NCI-H345 treated with DMSO at 0.1 percent for 48 hours (cell line): ENCODE measurements around the gene SLC2A14.
"Not testable (repeated sequence)": the region's sequence is repeated elsewhere in the genome, so short reads cannot be mapped to it uniquely, and the experiment has no call there.

Source experiments
- DNase-seq: peaks from one replicate; lab custom pipeline; 2025; ENCODE audit not compliant: unreplicated experiment; lab: John Stamatoyannopoulos, UW

SLC2A14 gene

DNA sequence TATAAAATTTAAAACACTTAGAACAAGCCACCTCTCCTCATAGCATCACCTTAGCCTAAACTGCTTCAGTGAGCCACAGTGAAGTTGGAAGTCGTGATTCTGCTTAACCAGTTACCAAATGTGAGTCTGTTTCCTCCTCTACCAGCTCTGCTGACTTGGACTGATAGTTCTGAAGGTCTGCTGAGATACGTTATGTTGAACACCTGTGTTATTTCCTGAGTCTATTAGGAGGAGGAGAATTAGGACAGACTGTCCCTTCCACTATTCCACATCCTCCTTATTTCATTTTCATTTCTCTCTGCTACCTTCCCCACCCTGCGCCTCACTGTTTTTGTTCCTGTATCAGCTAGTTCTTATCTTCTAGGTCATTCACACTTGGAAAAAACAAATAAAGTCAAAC, 2.4 kb downstream of the SLC2A14 start:
- no peak for DNase-seq

DNA sequence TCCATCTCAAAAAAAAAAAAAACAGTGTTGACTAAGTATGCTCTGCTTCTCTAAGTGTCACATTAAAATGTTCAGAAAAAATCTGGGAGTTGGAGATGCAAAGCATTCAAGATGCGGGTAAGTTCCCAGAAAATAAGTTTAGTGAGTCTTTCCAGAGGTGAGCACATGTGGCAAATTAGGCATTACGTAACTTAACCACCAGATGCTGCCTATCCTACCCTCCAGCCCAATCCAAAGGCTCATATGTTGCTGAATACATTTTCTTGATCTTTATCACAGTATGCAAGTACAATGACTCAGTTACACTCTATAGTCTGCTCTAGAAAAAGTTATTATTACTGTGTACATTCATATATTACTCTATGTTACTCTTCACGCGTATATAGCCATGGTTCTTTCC, 3.6 kb downstream of the SLC2A14 start:
- no peak for DNase-seq

DNA sequence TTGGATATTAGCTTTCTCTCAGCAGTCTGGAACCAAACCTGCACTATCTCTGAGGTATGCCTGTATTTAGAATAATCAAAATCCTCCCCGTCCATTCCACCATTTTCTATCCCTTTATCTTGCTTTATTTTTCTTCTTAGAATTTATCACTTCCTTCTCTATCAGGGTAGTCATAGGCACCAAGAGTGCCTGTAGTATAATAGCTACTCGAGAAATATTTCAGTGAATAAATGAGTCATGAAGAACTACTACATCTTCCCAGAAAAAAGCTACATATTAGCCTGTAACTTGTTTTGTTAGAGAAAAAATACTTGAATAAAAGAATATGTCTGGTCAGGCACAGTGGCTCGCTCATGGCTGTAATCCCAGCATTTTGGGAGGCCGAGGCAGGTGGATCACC, 4.3 kb downstream of the SLC2A14 start:
- DNase-seq, result no peak

DNA sequence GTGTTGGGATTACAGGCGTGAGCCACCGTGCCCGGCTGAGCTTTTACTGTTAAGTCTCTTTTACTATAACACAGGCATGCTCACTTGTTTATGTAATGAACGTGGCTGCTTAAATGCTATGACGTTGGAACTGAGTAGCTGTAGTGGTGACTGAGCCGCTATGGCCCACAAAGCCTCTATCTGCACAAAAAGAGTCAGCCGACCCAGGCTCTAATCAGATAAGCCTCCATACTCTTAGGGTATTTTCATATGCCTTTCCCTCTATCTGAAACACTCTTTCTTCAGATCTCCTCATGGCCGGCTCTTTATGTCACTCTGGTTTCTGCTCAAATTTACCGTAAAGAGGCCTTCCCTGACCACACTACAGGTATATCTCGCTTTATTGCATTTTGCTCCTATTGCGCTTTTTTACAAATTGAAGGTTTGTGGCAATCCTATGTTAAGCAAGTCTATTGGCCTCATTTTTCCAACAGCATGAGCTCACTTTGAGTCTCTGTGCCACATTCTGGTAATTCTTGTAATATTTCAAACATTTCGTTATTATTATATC, 8.0 kb downstream of the SLC2A14 start:
- DNase-seq, result no peak

DNA sequence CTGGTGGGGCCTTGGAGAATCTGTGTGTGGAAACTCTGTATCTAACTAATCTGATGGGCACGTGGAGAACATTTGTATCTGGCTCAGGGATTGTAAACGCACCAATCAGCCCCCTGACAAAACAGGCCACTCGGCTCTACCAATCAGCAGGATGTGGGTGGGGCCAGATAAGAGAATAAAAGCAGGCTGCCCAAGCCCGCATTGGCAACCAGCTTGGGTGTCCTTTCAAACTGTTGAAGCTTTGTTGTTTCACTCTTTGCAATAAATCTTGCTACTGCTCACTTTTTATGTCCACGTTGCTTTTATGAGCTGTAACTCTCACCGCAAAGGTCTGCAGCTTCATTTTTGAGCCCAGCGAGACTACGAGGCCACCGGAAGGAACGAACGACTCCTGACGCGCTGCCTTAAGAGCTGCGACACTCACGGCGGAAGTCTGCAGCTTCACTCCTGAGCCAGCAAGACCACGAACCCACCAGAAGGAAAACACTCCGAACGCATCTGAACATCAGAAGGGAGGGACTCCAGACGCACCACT, 9.8 kb downstream of the SLC2A14 start:
- DNase-seq, result not testable (repeated sequence)

DNA sequence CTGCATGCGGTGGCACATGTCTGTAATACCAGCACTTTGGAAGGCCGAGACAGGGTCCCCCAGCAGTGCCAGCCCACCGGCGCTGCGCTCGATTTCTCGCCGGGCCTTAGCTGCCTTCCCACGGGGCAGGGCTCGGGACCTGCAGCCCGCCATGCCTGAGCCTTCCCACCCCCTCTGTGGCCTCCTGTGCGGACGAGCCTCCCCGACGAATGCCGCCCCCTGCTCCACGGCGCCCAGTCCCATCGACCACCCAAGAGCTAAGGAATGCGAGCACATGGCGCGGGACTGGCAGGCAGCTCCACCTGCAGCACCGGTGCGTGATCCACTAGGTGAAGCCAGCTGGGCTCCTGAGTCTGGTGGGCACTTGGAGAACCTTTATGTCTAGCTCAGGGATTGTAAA, 10.4 kb downstream of the SLC2A14 start:
- DNase-seq, result not testable (repeated sequence)

DNA sequence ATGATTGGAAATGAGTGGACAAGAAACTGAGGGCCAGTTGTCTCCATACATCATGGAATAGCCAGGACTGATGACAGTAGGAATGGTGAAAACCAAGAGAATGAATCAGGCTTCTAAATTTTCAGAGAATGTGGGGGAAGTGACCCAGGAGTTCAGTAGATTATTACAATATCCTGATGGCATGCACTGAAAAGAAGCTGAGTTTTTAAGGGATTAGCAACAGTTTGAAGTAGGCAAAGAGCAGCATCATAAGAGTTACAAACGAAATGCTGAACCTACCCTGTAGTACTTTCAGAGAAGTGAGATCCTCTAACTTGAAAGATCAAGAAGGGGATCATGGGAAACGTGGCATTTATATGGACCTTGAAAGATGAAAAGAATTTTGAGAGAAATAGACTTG, 13.2 kb downstream of the SLC2A14 start:
- no peak for DNase-seq

DNA sequence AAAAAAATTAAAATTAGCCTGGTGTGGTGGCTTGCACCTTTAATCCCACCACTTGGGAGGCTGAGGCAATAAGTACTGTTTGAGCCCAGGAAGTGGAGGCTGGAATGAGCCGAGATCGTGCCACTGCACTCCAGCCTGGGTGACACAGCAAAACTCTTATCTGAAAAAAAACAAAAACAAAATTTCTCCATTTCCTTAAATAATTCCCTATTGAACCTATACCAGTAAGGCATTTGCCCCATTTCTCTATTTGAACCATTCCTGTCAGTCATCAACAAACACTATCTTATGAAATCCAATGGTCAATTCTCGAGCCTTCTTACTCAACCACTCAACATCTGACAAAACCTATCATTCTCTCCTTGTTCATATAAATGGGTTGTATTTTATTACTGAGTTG, 14.7 kb downstream of the SLC2A14 start:
- DNase-seq, result no peak

DNA sequence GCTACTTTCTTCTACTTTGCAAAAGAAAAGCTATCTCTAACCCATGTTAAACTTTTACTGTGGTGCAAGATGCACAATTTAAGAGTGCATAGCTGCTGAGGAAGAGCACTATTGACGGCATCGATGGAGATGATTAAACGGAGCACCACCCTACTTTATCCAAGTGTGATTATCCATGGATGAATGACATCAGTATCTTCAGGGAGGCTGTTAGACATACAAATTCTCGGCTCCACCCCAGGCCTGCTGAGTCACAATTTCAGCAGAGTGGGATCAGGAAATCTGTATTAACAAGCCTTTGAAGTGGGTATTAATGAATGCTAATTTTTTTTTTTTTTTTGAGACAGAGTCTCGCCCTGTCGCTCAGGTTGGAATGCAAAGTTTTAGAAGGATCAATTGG, 16.2 kb downstream of the SLC2A14 start:
- DNase-seq, result no peak

DNA sequence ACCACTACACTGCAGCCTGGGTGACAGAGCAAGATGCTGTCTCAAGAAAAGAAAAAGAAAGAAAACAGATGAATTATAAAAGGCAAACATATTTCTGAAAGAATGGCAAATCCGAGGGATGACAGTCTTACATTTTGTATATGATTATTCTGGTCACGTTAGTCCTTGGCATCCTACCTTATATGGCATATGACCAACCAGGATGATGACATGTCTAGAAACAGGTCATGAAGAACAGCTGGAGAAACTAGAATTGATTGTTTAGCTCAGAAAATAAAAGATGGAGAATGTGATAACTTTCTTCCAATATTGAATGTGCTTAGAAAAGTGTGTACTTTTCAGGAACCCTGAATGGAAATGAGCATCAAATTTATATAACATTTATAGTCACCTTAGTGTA, 19.2 kb downstream of the SLC2A14 start:
- DNase-seq, result no peak

DNA sequence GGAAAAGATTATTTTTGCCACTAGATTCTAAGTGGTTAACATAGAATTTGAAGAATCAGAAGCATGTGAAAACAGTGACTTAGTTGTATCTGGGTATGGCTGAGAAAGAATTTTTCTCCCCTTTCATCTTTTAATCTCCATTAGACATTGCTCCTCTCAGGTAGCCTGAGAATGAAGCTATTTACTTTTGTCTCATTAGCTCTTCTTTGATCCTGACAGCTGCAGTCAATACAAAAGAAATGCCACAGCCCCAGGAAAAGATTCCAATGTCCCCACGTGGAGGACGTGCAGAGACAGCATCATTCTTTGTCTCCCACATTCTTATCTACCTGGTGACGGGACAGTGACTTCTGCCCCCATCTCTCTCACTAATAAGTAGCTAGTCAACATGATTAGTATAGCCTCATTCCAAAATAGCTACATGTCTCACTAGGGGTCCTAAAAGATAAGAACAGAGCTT, 21.1 kb downstream of the SLC2A14 start:
- DNase-seq, result not testable (repeated sequence)

DNA sequence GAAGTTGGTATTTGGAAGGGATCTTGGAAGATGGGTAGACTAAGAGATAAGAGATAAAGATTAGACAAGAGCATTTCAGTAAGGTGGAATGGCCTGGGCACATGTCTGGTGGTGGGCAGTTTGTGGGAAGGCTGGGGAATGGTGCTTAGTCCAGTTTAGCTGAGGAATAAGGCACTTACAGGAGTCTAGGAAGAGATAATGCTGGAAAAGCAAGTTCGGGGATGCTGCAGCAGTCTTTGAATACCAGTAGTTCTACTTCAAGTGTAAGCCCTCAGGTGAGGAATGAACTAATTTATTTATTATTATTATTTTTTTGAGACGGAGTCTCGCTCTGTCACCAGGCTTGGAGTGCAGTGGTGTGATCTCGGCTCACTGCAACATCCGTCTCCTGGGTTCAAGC, 22.6 kb downstream of the SLC2A14 start:
- not testable (repeated sequence) for DNase-seq

DNA sequence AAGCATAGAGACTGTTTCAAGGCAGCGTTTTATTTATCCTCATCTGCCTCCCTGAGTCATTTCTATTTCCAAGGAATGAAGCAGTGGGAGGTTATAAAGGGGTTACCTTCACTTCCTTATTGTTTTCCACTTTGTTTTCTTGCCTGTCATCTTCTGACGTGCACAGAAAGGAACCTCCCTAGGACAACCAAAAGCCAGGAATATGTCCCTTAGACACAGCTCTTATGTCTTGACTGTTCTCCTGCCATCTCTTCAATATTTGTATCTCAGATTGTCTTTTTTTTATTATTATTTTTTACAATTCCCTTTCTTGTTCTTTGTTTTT, 24.7 kb downstream of the SLC2A14 start:
- not testable (repeated sequence) for DNase-seq

DNA sequence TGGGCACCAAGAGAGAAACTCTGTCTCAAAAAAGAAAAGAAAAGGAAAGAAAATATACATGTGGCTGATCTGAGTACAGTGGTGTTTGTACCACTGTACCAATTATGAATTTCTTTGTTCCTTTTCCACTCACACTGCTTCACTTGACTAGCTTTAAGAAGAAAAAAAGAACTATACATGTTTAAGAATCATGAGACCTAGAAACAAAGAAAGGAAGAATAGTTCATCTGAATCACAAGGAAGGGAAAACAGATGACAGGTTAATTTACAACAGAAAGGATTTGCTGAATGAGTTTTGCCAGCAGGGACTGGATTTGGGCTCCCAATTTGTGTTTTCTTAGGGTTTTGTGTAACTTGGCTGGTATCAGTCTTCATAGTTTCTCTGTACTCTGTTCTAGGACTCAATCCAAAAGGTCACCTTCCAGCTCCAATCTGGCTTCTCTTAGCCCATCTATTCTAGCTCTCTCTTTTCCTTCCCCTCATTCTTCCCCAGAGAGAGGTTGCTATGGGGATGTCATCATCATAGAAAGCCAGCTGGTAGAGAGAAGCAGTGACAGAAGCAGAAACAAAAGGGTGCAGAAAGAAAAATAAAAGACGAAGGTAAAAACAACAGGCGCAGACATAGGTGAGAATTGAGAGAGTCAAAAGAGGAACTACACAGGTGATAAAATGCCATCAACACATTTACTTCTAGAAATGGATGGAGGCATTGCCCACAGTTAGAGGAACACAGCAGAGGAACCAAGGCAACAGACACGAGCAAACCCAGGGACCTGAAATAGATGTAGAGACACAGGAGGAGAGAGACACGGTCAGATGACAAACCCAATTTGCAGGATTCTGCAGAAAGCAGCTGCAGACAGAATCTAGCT, 25.3 kb downstream of the SLC2A14 start:
- DNase-seq, result not testable (repeated sequence)

DNA sequence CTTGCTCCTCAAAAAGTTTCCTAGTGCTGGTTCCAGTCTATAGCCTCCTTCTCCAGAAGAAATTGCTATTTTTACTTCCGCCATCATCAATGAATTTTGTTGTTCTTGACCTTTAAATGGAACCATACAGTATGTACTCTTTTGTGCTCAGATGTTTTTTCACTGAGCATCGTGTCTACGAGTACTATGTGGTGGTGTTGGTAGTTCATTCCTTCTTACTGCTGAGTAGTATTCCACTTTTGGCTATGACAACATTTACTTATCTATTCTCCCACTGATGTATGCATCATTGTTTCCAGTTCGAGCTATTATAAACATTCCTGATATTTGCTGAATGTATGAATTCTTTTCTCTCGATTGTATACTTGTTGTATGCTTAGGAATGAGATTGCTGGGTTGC, 28.6 kb downstream of the SLC2A14 start:
- DNase-seq, result no peak

DNA sequence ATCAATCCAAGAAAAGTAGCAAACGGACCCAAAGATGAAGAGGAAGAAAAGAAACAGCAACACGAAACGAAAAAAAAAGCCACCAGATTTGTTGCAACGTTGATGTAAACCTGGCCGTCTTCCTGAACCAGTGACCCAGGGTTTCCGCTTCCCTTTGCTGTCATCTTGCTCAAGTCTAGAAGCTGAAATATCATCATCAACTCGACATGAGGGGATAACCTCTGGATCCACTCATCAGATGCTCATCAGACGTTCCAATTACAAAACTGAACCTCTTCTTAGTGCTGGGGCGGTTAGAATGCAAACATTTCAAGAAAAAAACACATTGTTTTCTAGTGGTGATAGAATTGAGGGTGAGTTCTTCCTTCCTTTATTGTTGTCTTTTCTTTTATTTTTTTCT, 29.1 kb downstream of the SLC2A14 start:
- not testable (repeated sequence) for DNase-seq

DNA sequence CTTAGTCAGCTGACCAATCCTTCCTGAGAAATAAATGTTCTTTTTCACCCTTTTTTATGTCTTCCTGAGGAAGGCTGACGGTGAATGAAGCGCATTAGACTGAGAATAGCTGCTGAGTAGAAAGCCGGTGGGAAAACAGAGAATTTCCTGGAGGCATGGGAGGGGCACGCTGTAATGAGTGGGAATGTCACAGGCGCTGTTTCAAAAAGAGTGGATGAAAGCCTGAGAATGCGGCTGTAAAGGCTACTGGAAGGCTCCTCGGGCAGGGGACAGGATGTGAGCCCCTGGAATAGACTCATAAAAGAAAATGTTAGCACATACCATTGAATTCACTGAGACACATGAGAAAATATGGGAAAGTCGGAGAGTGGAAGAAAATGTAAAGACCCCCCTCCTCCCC, 29.6 kb downstream of the SLC2A14 start:
- not testable (repeated sequence) for DNase-seq

DNA sequence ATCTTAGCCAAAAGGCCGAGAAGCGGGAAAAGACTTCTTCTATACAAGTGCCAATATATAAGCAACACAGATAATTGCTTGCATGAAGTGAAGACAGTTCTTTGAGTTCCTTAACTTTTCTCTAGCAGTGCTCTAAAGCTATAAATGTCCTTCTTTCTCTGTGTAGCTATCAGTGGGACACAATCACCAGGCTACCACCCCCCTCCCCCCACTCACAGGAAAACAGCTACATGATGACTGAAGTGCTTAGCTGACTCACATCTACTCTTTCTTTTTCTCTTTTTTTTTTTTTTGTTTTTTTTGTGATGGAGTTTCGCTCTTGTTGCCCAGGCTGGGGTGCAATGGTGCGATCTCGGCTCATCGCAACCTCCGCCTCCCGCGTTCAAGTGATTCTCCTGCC, 30.3 kb downstream of the SLC2A14 start:
- DNase-seq, result not testable (repeated sequence)

DNA sequence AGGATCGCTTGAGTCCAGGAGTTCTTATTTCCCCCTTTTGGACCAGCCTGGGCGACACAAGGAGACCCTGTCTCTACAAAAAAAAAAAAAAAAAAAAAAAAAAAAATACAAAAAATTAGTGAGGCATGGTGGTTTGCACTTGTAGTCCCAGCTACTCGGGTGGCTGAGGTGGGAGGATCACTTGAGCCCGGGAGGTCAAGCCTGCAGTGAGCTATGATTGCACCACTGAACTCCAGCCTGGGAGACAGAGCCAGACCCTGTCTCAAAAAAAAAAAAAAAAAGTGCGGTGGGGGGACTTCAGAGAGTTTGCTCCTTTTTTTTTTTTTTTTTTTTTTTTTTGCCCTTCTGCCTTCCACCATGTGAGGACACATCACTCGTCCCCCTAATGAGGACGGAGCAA, 32.9 kb downstream of the SLC2A14 start:
- not testable (repeated sequence) for DNase-seq

DNA sequence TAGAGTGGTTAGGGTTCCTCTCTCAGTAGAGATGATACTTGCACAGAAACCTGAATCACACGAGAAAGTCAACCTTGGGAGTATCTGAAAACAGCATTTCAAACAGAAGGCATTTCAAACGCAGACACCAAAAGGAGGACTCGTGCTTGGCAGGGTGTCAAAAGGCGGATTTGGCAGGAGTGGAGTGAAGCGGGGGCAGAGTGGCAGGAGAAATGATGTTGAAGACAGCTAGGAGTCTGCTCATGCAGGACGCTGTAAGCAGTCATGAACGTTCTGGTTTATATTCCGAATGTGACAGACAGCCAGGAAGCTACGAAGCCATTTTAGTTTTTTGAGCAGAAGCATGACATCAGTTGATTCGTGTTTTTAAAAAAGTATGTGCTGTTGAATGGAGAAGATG, 33.5 kb downstream of the SLC2A14 start:
- DNase-seq, result not testable (repeated sequence)

DNA sequence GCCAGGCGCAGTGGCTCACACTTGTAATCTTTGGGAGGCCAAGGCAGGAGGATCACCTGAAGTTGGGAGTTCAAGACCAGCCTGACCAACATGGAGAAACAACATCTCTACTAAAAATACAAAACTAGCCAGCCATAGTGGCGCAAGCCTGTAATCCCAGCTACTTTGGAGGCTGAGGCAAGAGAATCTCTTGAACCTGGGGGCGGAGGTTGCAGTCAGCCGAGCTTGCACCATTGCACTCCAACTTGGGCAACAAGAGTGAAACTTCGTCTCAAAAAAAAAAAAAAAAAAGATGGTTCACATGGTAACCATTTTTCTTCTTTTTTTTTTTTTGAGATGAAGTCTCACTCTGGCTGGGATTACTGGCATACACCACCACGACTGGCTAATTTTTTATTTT, 35.3 kb downstream of the SLC2A14 start:
- no peak for DNase-seq

DNA sequence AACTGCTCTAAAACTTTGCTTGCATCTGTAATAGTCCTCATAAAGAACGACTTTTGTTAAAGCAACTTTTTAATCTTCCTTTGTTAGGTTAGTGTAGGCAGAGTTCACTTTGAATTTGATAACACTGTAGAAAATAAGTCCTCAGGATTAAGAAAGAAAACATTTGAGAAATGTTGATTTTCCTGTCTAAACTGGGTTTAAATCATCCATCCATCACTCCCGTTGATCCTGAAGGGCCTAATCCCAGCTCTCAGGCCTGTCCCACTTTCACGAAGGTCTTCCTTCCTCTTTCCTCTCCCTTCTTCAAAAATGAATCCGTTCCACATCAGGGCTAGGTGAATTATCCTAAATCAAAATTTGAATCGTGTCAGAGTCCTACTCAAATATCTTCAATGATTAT, 36.9 kb downstream of the SLC2A14 start:
- no peak for DNase-seq
